GM12875 (cell line): ENCODE data around the gene CEBPE.

Experiments used
- H3K4me3 ChIP-seq: one replicate; pipeline ENCODE4 v1.5.1; 2011; ENCODE audit warnings: low read depth, low read length, control low read depth
- TF ChIP-seq, protein P1 (sequence below): IDR thresholded peaks from 2 replicates; pipeline ENCODE4 v1.5.1; 2011; ENCODE audit warnings: low read depth, mild to moderate bottlenecking, control low read depth, inconsistent platforms, low read length, moderate library complexity, borderline replicate concordance; ENCODE audit not compliant: insufficient read depth

CEBPE gene

DNA sequence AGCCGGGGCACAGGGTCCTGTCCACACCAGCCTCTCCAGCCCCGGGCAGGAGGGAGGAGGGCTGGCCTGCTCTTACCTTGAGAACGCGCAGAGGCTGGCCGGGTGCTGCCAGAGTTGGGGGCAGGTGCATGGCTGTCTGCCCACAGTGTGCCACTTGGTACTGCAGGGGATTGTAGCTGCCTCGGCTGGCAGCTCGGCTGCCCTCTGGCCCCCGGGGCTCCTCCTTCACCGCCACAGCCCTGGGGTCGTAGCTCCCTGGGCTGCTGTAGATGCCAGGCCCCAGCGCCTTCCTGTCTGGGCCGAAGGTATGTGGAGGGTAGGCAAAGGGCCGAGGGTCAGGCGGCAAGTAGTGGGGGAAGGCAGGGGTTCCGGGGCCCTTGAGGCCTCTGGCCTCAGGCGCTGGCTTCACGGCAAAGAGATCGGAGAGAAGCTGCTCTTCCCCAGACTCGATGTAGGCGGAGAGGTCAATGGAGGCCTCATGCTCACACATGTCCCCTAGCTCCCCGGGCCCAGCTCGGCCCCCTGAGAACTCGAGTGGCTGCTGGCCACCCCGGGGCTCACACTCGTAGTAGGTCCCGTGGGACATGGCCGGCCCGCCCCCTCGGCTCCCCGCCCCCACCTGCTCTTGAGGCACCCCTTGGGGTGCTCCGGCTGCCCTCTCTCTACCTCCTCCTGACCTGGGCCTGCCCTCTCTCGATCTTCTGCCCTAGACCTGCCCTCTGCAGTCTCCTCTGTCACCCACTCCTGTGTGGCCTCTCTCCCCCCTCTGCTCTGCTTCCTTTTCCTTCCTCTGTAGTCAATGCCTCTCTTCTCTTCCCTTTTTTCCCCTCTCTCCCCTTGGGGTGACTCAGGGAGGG lies at the start of gene CEBPE:
Gene CEBPE (minus strand): TSS at position 750 of the 857 bp plus-strand sequence. CDS start 164 bp downstream, at position 586.
- TF ChIP-seq, protein P1, sequence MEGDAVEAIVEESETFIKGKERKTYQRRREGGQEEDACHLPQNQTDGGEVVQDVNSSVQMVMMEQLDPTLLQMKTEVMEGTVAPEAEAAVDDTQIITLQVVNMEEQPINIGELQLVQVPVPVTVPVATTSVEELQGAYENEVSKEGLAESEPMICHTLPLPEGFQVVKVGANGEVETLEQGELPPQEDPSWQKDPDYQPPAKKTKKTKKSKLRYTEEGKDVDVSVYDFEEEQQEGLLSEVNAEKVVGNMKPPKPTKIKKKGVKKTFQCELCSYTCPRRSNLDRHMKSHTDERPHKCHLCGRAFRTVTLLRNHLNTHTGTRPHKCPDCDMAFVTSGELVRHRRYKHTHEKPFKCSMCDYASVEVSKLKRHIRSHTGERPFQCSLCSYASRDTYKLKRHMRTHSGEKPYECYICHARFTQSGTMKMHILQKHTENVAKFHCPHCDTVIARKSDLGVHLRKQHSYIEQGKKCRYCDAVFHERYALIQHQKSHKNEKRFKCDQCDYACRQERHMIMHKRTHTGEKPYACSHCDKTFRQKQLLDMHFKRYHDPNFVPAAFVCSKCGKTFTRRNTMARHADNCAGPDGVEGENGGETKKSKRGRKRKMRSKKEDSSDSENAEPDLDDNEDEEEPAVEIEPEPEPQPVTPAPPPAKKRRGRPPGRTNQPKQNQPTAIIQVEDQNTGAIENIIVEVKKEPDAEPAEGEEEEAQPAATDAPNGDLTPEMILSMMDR: no peak
- no peak within 1 kb of the TSS for H3K4me3 ChIP-seq

- TF ChIP-seq, protein P1: no peak
- no peak overlapping the region for H3K4me3 ChIP-seq
Observed at GRCh38 chr14:23168246-23168645, 49.2 kb upstream of the CEBPE start.

DNA sequence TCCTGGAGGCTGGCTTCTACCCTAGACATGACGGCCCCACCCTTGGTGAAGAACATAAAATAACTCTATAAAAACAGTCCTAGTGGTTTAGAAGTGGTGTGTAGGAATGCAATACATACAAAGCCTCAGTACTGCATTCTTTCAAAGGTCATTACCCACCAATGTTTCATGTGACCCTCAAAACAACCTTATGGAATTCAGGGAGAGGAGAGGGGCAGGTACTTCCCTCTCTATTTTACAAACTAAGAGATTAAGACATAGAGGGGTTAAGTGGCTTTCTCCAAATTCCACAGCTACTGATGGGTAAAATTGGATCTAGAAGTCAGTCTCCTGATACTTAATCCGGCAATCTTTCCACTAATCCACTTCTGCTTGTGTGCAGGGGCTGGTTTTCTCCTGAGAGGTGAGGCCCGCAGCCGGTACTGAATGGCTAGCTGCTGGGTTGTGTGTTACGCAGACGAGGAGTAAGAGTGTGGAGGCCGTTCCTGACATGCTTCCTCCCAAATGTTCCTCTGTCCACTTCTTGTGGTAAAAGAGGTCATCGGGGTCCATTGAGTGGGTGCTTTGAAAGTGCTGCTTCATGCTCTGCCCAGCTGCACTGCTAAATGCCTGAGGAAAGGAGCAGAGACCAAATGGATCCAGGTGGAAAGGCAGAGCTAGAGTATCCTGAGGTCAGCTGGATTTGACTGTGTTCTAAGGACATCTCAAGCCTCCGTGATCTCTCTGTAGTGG lies 48.2 kb upstream of the CEBPE start:
- TF ChIP-seq, protein P1: no peak
- H3K4me3 ChIP-seq: no peak overlapping the region

DNA sequence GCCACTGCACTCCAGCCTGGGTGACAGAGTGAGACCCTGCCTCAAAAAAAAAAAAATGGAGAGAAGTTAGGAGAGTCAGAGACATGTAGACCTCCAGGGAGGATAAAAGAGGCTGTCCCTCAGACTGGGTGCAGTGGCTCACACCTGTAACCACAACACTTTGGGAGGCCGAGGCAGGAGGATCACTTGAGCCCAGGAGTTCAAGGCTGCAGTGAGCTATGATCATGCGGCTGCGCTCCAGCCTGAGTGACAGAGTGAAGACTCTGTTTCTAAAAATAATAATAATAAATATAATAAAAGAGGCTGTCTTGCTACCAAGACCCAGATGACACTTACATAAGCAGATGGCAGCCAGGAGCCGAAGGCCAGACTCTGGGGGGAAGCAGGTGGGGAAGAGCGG lies 45.9 kb upstream of the CEBPE start:
- H3K4me3 ChIP-seq: no peak overlapping the region

GRCh38 chr14:23164250-23164649 lies 45.2 kb upstream of the CEBPE start:
- no peak overlapping the region for H3K4me3 ChIP-seq
- TF ChIP-seq, protein P1: no peak

More for the DNA sequence above, 45.9 kb upstream of the CEBPE start:
- TF ChIP-seq, protein P1: no peak

- TF ChIP-seq, protein P1: no peak
Observed at GRCh38 chr14:23163830-23164229, 44.8 kb upstream of the CEBPE start.

More at GRCh38 chr14:23163830-23164229, 44.8 kb upstream of the CEBPE start:
- no peak overlapping the region for H3K4me3 ChIP-seq
